ENCODE data around the gene DIPK1A.

The DIPK1A gene

DNA sequence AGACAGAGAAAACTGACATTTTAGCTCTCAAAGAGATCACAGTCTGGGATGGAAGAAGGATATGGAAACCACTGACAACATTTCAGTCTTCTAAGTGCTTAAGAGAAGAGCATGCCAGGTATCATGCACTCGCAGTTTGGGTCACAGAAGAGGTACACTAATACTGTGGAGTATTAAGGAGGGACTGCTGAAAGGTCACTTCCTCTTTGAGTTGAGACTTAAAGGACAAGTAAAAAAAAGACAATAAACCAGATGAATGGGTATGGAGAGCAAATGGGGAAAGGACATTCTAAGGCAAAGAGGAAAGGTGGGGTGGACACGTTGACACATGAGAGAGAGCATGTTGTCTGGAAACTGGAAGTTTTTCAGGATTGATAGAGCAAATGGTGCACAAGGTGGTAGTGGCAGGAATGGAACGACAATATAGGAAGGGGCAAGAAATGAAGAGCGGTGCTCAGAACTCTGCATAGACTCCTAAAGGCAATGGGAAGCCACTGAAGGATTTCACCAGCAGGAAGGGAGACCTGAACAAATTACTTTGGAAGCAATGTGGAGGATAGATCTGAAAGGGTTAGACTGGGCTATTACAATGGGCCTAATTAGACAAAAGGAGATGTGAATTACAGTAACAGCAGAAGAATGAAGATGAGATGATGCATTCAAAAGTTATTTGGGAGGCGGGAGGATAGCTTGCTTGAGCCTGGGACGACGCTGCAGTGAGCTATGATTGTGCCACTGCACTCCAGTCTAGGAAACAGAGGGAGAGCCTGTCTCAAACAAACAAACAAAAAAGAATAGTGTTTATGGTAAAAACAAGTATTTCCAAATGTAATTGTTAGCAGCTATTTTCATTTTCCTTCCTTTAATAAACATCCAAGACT lies 11.1 kb downstream of the DIPK1A start:
- DNase-seq, result no peak

DNA sequence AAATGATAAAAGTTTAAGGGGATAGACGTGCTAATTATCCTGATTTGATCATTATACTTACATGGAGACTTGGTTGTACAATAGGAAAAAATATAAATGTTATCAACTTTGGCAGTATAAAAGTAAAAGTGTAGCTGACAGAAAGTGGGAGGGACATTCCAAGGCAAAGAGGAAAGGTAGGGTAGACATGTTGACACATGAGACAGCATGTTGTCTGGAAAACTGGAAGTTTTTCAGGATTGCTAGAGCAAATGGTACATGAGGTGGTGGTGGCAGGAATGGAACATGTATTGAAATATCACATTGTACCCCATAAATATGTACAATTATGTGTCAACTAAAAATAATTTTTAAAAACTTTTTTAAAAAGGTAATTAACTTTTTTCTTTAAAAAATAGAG lies 13.2 kb downstream of the DIPK1A start:
- no peak for DNase-seq

DNA sequence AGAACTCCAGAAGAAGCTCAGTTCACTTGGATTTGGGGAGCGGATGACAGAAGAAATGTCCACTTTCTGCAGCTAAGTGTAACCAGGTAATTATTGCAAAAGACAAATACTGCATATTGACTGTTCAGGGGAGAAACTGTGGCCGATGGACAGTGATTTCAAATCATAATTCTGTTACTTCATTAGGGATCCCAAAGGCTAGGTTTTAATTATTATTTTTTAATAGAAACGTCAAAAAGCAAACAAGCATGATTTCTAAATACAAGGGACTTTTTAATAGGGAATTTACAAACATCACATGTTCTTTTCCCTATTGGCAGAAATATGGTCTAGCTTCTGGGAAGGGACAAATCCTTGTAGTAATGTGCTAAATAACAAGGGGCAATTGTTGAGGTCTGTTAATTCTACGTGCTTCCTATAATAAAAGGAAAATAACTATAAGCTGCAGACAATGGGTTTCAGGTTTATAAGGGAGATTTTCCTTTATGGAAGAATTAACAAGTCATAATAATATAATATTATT lies 15.5 kb downstream of the DIPK1A start:
- DNase-seq, result no peak

DNA sequence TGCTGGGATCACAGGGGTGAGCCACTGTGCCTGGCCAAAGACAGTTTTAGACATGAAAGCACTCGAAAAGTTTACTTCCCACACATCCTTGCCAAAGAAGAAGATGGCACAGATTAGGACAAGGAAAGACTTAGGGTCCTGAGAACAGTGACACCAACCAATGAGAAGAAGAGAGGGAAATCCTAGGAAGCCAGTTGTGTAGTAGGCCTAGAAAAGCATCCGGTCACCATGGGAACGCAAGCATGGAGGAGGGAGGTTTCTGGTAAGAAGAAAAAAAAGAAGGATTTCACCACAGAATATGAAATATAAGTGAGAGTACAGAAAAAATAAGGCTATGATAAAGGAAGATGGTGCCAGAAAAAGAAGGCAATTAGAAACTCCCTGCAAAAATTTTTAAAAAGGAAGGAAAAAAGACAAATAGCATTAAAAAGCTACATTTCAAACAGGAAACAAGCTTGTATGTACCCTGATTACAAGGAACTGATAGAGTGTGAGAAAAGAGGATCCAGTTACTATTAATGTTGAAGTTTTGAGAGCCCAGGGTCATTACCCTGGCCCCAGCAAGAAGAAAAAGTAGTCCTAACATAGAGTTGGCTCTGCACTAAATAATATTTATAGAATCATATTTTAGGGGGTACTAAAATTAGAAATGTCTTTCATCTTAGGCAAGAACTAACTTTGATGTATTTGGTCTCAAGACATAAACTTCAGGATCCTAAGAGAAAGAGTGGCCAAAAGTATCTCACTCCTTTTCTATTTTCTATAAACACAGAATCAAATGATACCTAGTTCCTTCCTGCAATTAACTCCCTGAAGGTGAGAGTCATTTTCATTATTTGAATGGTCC lies 16.1 kb downstream of the DIPK1A start:
- DNase-seq, result no peak

DNA sequence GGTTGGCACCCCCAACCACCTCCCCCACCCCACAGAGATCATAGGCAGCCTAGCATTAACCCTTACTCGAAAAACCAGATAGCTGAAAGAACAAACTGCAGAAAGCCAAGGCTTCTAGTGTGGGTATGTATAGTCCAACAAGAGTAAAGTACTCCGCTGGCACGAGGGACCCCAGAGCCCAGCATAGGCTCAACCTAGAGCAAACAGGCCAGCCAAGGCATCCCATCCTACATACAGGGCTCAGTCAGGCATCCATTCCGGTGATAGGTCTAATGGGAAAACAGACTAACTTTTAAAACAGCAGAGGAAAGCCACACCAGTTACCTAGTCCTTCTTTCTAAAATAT lies 17.8 kb downstream of the DIPK1A start:
- no peak for DNase-seq

DNA sequence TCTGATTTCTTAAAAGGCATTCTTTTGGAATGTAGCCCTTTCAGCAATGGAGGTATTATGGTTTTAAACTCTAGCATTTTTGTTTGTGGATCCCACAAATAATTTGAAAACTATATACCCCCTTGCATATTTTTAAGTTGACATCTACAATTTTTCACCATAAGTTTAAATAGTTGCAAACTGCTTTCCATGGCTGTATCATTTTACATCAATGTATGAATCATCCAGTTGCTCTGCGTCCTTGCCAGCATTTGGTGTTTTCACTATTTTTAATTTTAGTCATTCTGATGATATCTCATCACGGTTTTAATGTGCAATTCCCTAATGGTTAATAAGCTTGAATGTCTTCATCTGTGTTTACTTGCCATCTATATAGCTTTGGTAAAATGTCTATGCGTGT lies 20.7 kb downstream of the DIPK1A start:
- DNase-seq, result no peak

DNA sequence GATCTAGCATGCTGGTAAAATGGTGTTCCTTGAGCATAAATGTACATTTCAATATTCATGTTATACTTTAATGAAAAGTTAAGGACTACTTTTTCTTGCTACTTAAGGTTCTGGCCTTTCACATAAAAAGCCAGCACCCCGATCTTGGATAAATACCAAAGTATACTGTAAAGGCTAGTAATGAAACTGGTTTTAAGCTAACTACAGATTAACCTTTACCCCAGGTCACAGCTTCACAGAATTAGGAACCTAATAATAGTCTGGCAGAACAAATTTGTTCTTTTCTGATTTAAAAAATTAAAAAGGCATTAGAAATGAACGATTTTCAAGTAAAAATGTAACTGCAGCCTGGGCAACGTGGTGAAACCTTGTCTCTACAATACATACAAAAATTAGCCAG lies 23.5 kb downstream of the DIPK1A start:
- no peak for DNase-seq

DNA sequence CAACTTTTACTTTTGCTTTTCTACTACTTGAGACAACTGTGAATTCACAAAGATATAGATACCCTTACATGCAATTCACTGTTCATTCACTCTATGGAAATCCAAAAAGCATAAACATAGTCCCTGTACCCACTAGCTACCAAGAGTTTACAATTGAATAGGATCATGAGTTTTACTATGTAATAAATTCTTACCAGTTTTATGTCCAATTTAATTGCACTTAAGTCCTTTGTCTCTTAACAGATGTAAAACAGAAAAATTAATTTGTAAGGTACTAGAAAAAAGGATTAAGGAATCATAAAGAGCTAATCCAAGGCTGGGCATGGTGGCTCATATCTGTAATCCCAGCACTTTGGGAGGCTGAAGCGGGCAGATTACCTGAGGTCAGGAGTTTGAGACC lies 24.4 kb downstream of the DIPK1A start:
- no peak for DNase-seq

DNA sequence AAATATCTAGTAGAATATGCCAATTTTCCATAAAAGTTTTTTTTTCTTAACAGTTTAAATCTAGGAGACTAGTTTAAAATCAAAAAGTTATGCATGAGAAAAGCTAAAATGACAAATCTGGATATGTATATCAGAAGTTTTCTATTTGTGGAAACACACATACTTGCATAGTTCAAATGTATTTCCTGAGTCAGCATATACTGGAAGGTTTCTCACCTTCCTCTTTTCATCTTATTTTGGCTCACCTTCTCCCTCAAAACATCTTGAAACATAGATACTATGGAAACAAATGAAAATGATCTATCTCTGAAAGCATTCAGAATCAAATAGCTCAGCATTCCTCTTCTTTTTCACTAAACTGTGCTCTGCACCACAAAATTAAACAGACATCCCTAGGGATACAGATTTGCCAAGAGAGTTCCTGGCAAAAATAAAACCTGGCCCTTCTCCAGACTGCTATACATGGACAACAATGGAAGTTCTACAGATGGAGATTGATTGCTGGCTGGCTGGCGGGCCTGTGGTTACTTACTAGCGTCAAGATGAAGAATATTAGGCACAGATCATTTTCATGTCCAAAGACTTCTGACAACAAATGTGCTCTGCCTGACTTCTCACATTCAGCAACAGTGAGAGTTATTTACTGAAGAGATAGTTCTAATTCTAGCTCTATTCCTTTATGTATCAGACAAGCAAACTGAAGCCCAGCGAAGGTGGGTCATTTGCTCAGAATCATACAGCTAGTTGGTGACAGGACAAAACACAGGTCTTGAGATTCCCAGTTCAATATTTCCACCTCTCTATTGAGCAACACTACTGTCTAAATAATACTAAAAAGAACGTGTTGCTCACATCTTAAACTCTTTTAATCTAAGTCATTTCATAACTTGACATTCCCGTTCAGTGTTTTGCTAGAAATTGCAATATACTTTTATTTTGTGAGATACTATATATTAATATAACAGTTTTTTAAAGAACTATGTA lies 26.6 kb downstream of the DIPK1A start:
- DNase-seq, result peak; percentile 73

DNA sequence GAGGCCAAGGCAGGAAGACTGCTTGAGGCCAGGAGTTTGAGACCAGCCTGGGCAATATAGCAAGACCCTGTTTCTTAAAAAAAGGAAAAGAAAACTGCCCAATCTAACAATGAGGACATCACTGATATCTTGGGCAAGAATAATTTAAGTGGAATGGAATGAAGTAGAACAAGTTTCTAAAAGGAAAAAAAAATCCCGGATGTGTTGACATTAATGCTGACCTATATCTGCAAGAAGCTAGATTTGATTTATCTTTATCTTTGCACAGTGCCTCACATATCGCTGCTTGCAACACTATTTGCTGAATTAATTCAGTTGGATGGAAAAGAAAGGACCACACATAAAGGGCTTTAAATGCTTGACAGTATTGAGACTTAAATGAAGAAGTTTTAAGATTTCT lies 27.8 kb downstream of the DIPK1A start:
- DNase-seq, result no peak

DNA sequence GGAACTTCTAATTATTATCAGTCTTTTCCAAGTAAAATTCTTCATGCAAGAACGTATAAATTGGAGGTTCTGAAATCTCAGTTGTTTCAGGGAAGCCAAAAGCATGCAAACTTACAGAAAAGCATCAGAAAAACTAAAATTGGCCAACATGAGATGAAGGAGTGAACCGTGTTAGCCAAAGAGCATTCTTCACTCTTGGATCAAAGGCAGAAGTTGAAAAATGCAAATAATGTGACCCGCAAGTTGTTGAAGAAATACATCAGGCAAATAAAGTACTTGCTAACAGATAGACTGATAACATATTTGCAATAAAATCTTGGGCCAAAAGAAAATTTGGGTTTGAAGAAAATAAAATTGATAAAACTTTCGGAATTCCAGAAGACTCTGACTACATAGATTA lies 29.6 kb downstream of the DIPK1A start:
- DNase-seq, result no peak

DNA sequence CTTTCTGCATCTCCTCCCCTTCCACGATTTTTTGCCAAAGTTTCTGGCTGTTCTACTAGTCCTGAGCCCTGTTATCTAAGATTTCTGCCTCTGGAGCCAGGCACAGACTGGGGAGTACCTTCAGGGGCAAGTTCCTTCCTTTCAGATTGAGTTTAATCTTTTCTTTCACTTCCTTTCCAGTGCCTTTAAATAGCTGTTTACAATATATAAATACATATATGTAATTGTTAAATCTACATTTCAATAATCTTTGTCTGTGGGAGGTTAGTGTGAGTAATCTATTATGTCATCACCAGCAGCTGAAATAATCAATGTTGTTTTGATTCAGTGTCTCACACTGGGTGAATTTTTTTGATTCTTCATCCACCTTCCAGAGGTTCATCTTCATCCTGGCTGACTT lies 31.8 kb downstream of the DIPK1A start:
- no peak for DNase-seq

DNA sequence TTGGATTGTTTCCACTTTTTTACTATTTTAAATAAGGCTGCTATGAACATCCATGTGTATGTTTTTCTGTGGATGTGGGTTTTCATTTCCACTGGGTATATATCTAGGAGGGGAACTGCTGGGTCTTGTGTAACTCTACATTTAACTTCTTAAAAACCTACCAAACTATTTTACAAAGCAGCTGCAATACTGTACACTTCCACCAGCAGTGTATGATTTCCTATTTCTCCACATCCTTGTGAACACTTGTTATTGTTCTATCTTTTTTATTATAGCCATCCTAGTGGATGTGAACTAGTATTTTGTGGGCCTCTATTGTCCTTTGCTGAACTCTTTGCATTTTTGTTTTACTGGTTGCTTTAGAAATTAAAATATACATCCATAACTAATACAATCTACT lies 33.4 kb downstream of the DIPK1A start:
- DNase-seq, result no peak

DNA sequence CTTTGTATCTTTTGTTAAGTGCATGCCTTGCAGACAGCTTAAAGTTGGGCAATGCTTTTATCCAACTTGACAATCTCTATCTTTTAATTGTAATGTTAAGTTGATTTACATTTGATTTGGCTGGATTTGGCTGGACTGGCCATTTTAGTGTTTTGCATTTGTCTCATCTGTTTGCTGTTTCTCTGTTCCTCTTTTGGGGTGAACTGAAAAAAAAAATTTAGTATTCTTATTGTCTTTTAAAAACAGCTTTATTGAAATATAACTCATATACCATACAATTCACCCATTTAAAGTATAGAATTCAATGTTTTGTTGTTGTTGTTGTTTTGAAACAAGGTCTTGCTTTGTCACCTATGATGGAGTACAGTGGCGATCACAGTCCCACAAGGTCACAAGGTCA lies 34.4 kb downstream of the DIPK1A start:
- DNase-seq, result no peak

DNA sequence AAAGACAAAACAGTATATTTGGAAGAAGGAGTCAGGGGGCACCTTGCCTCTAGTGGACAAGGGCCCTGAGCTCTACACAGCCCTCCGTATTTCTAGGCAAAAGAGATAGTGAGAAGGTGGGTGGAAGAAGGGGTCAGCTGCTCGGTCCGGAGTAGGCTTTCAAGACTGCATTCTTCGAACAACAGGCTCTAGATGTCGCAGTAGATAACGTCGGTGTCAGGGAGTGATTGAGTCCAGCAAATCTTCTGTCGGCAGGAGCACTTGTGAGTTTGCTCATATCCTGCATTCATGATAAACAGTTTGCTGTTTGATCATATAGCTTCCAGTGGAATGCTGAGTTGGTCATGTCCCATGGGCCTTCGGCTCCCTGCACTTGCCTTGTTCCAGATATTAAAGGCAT lies 36.8 kb downstream of the DIPK1A start:
- no peak for DNase-seq

DNA sequence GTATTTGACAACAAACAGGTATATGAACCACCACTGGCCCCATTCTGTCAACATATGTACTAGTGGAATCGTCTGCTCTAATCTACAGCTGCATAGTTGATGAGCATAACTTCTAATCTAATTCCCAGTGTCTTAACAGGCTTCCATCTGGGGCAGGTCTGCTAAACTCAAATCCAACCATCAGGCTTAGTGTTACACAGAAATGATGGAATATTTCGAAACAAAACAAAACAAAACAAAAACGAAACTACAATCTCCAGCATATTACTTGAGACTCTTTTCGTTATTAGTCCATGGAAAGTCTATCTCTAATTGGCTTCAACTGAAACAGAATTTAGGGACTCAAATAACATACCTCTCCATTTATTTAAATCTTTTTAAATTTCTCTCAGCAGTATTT lies 37.6 kb downstream of the DIPK1A start:
- no peak for DNase-seq

DNA sequence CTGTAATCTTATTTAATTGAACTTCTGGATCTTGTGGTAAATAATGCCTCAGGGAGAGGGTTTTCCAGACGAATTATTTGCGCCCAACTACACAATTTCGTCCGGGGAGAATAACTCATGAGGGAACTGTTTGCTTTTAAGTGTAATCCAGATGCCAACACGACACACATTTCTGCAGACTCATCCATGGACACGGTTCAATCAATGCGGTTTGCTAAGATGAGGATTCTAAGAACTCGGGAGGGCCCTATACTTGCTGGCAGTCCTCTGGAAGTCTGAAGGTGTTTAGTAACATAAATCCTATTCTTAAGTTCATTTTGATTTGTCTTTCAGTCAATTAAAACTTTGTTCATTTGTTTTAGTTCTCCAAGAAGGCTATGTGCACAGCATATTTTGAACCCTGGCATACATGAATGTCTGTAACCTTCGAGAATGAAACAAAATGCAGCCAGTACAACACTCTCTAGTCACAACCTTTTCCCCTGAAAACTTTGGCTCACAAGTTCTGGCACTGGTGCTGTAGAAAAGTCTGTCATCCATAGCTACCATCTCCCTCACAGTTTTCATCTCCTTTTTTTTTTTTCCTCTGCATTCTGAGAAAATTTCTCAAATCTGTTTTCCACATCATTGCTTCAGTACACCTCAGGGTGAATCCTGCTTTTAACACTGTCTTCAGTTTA lies 38.8 kb downstream of the DIPK1A start:
- no peak for DNase-seq

DNA sequence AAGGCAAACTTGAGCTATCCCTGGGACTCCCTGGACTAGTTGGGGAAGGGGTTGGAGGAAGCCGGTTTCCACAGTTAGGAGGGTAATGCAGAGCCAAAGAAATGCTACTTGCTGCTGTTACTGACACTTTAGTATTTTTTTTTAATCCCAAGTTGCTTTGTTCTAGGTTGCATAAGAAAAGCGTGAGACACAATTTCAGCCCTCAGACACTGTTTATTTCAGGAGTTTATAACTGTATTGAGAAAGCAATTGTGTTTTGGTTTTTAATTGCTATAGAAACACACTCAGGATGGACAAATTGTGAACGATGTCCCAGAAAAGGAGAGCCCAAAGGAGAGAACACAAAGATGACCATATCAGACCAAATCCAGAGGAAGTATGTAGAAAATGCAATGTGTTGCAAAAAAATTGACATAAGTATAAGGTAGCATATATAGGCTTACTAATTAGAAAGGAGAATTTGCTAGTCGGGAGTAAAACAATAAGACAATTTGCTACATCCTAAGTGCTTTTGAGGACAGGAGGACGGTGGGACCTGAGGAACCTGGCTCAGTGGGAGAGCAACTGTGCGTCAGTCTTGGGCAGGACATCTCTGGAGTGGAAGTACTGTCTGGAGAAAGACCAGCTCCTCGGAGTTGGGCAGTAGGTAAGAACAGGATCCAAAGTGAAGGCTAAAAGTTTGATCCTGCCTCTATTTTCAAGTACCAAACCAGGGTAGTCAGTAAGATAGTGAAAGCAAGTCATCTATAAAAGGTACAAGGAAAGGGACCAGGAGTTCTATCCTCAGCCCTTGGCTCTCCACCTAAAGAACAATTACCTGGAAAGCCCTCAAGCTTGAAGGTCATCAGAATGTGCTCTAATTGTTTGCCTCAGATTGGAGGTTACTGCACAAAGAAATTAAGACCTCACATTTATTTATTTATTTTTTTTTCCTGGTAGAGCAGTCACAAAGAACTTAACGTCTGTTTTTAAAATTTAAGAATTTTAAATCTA lies 39.9 kb downstream of the DIPK1A start:
- DNase-seq, result no peak

DNA sequence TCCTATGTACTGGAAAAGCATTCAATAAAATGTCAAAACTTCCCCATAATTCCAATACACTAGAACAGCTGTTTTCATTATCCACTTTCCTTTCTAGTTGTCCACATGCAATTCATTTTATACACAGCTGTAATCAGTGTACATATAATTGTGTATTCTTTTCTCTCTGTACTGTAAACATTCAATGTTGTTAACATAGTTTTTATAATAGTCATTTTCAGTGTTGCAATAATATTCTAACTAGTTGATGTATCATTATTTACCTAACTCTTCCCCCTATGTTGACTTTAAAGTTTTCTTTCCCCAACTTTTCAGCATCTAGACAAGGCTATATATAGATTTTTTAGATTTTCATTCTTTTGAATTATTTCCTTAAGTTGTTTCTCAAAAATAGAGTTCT lies 44.4 kb downstream of the DIPK1A start:
- no peak for DNase-seq

DNA sequence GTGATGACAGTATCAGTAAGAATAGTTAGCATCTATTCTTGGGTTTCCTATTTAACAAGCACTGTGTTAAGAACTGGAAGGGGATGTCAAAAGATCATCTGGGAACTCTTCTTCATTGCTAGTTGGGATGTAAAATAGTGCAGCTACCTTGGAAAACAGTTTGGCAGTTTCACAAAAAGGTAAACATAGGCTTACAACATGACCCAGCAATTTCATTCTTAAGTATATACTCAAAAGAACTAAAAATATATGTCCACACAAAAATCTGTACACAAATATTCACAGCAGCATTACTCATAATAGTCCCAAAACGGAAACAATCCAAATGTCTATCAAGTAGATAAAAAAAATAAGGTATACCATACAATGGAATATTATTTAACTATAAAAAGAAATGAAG lies 45.7 kb downstream of the DIPK1A start:
- DNase-seq, result no peak

All from right hindlimb (tissue), 1 donor.